Measurements from ENCODE around the gene BNC2.

BNC2 gene

GRCh38 chr9:16709924-16710323 lies 160.5 kb downstream of the BNC2 start:
- H3K4me3 ChIP-seq (ENCODE audit: low read depth in 1 of 2, low read length in 2 of 2): no peak overlapping the region
- peaks cover 5 to 19% of the 10 kb centered on the region in 2 donors for H3K4me1 ChIP-seq (ENCODE audit: control insufficient read depth in 1 of 2, insufficient read depth in 2 of 2, low read length in 2 of 2)
- no peaks in the 10 kb centered on the region for H3K27me3 ChIP-seq (ENCODE audit: low read depth, low read length)
- no peaks in the 10 kb centered on the region for H3K9me3 ChIP-seq (ENCODE audit: control insufficient read depth in 1 of 2, low read length in 2 of 2)
- no peak overlapping the region for H3K27ac ChIP-seq (ENCODE audit: low read length)
- no peaks in the 10 kb centered on the region for H3K36me3 ChIP-seq (ENCODE audit: control insufficient read depth in 1 of 2, insufficient read depth in 2 of 2, low read length in 2 of 2)

DNA sequence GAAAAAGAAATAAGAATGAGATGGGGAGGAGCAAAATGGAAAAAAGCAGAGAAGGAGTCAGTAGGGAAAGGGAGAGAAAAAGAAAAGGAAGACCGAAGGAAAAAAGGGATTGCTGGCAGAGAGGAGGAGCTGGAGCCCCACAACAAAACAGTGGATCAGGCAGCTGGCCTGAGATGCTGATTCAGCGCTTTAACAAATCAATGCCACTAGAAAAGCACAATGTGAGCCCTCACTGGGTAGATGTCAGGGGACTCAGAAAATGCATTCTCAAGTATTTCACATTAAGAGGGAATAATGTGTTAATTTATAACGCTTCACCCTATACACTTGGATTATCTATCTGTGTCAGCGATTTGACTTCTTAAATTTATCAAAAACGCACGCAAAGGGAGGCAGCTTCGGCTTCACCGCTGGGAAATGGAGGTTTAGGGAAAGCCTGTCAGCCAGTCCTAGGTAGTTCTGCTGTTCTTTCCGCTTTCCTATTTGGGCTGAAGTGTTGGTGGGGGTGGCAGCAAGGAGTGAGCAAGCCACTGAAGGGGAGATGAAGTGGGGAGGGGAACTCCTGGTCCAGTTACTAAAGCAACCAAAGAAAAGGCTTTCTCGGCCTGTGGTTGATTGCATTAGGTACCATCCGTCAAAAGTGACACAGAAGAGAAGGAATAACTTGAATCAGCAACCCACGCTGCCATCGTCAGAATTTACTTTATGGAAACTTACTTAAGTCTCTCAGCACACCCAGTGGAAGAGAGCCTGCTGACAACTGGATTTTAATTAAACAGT lies 161.6 kb downstream of the BNC2 start:
- Histone ChIP-seq H3K27ac (ENCODE audit: low read length) (peak overlapping the region; percentile 35), H3K4me1 (ENCODE audit: control insufficient read depth in 1 of 2, insufficient read depth in 2 of 2, low read length in 2 of 2) (peaks cover 5 to 23% of the 10 kb centered on the region in 2 donors), H3K4me3 (ENCODE audit: low read depth in 1 of 2, low read length in 2 of 2) (no peak overlapping the region), H3K27me3 (ENCODE audit: low read depth, low read length) (no peaks in the 10 kb centered on the region), H3K9me3 (ENCODE audit: control insufficient read depth in 1 of 2, low read length in 2 of 2) (no peaks in the 10 kb centered on the region), H3K36me3 (ENCODE audit: control insufficient read depth in 1 of 2, insufficient read depth in 2 of 2, low read length in 2 of 2) (peaks cover 0 to 3% of the 10 kb centered on the region in 2 donors)

DNA sequence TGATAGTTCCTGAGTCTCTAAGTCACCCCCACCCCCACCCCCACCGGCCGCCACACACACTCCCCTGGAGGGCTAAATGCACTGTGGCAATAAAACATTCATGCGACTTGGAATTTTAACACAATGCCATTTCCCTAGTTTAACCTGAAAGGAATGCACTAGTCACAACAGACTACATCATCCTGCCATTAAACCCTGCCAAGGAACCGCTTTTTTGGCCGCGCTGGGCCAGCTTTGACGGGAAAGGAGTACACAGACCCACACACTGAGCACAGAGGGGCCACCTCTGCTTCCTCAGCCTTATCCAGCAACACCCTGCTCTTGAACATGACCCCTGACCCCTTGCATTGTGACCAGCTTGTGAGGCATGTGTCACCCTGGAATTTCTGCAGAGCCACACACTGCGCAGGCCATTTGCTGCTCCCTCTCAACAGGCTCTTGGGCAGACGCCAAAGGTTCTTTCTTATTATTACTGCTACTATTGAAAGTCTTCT lies 165.3 kb downstream of the BNC2 start:
- no peaks in the 10 kb centered on the region for H3K27me3 ChIP-seq (ENCODE audit: low read depth, low read length)
- peaks cover 0 to 3% of the 10 kb centered on the region in 2 donors for H3K36me3 ChIP-seq (ENCODE audit: control insufficient read depth in 1 of 2, insufficient read depth in 2 of 2, low read length in 2 of 2)
- H3K4me3 ChIP-seq (ENCODE audit: low read depth in 1 of 2, low read length in 2 of 2): peak overlapping the region; percentile 37 to 47
- peak overlapping the region; percentile 89 for H3K27ac ChIP-seq (ENCODE audit: low read length)
- H3K4me1 ChIP-seq (ENCODE audit: control insufficient read depth in 1 of 2, insufficient read depth in 2 of 2, low read length in 2 of 2): peaks cover 5 to 34% of the 10 kb centered on the region in 2 donors
- H3K9me3 ChIP-seq (ENCODE audit: control insufficient read depth in 1 of 2, low read length in 2 of 2): no peaks in the 10 kb centered on the region

- no peaks in the 10 kb centered on the region for H3K9me3 ChIP-seq (ENCODE audit: control insufficient read depth in 1 of 2, low read length in 2 of 2)
- peaks cover 5 to 35% of the 10 kb centered on the region in 2 donors for H3K4me1 ChIP-seq (ENCODE audit: control insufficient read depth in 1 of 2, insufficient read depth in 2 of 2, low read length in 2 of 2)
- H3K27ac ChIP-seq (ENCODE audit: low read length): peak overlapping the region; percentile 89
- peak overlapping the region; percentile 37 to 47 for H3K4me3 ChIP-seq (ENCODE audit: low read depth in 1 of 2, low read length in 2 of 2)
- H3K27me3 ChIP-seq (ENCODE audit: low read depth, low read length): no peaks in the 10 kb centered on the region
- peaks cover 0 to 3% of the 10 kb centered on the region in 2 donors for H3K36me3 ChIP-seq (ENCODE audit: control insufficient read depth in 1 of 2, insufficient read depth in 2 of 2, low read length in 2 of 2)
Observed at GRCh38 chr9:16704116-16705110, 166.1 kb downstream of the BNC2 start.

DNA sequence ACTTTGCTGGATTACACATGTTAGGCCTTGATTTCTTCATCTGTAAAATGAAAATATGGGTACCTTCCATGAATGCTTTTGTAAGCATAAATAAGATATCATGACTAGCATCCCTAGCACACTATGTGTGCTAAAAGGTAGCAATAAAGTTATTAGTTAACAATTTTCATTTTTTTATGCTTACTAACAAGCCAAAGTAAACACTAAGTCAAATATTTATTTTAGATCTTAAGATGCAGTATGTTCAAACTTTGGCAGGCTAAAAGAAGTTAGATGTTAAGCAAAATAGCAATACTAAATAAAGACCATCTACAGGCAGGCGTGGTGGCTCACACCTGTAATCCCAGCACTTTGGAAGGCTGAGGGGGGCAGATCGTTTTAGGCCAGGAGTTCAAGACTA lies 169.1 kb downstream of the BNC2 start:
- peaks cover 5 to 36% of the 10 kb centered on the region in 2 donors for H3K4me1 ChIP-seq (ENCODE audit: control insufficient read depth in 1 of 2, insufficient read depth in 2 of 2, low read length in 2 of 2)
- peaks cover 0 to 3% of the 10 kb centered on the region in 2 donors for H3K36me3 ChIP-seq (ENCODE audit: control insufficient read depth in 1 of 2, insufficient read depth in 2 of 2, low read length in 2 of 2)
- H3K9me3 ChIP-seq (ENCODE audit: control insufficient read depth in 1 of 2, low read length in 2 of 2): no peaks in the 10 kb centered on the region
- H3K4me3 ChIP-seq (ENCODE audit: low read depth in 1 of 2, low read length in 2 of 2): no peak overlapping the region
- H3K27ac ChIP-seq (ENCODE audit: low read length): no peak overlapping the region
- no peaks in the 10 kb centered on the region for H3K27me3 ChIP-seq (ENCODE audit: low read depth, low read length)

GRCh38 chr9:16693616-16694015 lies 176.9 kb downstream of the BNC2 start:
- no peaks in the 10 kb centered on the region for H3K36me3 ChIP-seq (ENCODE audit: control insufficient read depth in 1 of 2, insufficient read depth in 2 of 2, low read length in 2 of 2)
- no peaks in the 10 kb centered on the region for H3K9me3 ChIP-seq (ENCODE audit: control insufficient read depth in 1 of 2, low read length in 2 of 2)
- no peak overlapping the region for H3K27ac ChIP-seq (ENCODE audit: low read length)
- no peaks in the 10 kb centered on the region for H3K27me3 ChIP-seq (ENCODE audit: low read depth, low read length)
- H3K4me3 ChIP-seq (ENCODE audit: low read depth in 1 of 2, low read length in 2 of 2): no peak overlapping the region
- H3K4me1 ChIP-seq (ENCODE audit: control insufficient read depth in 1 of 2, insufficient read depth in 2 of 2, low read length in 2 of 2): peaks cover 0 to 13% of the 10 kb centered on the region in 2 donors

DNA sequence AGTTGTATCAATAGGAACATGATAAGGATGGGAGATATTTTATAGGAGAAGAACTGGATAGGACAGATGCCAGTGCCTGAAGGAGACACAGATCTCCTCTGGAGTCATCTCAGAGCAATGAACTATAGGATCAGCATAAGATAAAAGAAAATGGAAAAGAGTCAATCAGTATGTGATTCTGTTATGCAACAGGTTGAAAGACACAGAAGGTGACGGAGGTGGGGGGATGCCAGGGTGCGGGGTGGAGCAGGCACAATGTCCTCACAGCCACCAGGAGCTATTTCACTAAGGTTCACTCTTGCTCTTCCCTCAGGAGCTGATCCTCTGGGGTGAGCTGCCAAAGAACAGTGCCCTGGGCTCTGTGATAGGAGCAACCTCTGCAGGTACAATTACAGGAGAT lies 179.8 kb downstream of the BNC2 start:
- Histone ChIP-seq H3K4me3 (ENCODE audit: low read depth in 1 of 2, low read length in 2 of 2) (no peak overlapping the region), H3K4me1 (ENCODE audit: control insufficient read depth in 1 of 2, insufficient read depth in 2 of 2, low read length in 2 of 2) (peaks cover 0 to 14% of the 10 kb centered on the region in 2 donors), H3K27me3 (ENCODE audit: low read depth, low read length) (no peaks in the 10 kb centered on the region), H3K9me3 (ENCODE audit: control insufficient read depth in 1 of 2, low read length in 2 of 2) (no peaks in the 10 kb centered on the region), H3K36me3 (ENCODE audit: control insufficient read depth in 1 of 2, insufficient read depth in 2 of 2, low read length in 2 of 2) (no peaks in the 10 kb centered on the region), H3K27ac (ENCODE audit: low read length) (no peak overlapping the region)

- H3K27ac ChIP-seq (ENCODE audit: low read length): no peak overlapping the region
- no peak overlapping the region for H3K4me3 ChIP-seq (ENCODE audit: low read depth in 1 of 2, low read length in 2 of 2)
- H3K4me1 ChIP-seq (ENCODE audit: control insufficient read depth in 1 of 2, insufficient read depth in 2 of 2, low read length in 2 of 2): peaks cover 0 to 14% of the 10 kb centered on the region in 2 donors
- H3K9me3 ChIP-seq (ENCODE audit: control insufficient read depth in 1 of 2, low read length in 2 of 2): no peaks in the 10 kb centered on the region
- no peaks in the 10 kb centered on the region for H3K27me3 ChIP-seq (ENCODE audit: low read depth, low read length)
- no peaks in the 10 kb centered on the region for H3K36me3 ChIP-seq (ENCODE audit: control insufficient read depth in 1 of 2, insufficient read depth in 2 of 2, low read length in 2 of 2)
Observed at GRCh38 chr9:16690205-16690604, 180.3 kb downstream of the BNC2 start.

DNA sequence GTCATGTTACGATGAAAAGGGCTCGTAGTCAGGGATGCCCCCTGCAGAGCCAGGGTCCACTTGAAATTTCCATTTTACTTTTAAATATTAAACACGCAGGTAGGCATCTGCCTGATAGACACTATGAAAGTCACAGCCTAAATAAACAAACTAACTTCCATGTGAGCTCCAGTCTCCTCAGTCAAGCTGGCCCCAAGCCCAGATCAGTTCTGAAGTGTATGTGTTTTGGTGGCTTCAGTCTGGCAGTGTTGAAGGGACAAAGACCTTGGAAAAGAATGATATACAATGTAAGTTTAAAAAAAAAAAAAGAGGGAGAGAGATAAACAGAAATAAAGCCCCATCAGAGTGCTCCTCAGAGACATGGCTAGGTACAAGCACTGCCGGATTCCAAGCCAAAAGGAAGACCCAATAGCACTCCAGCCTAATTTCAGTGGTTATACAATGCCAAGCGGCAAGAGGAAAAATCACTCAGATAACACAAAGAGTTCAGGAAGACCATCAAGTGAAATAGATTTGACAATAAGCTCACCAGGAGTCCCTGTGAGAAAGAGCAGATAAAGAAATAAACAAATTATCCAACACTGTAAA lies 181.0 kb downstream of the BNC2 start:
- no peaks in the 10 kb centered on the region for H3K36me3 ChIP-seq (ENCODE audit: control insufficient read depth in 1 of 2, insufficient read depth in 2 of 2, low read length in 2 of 2)
- no peak overlapping the region for H3K27ac ChIP-seq (ENCODE audit: low read length)
- no peaks in the 10 kb centered on the region for H3K9me3 ChIP-seq (ENCODE audit: control insufficient read depth in 1 of 2, low read length in 2 of 2)
- H3K4me1 ChIP-seq (ENCODE audit: control insufficient read depth in 1 of 2, insufficient read depth in 2 of 2, low read length in 2 of 2): peaks cover 0 to 14% of the 10 kb centered on the region in 2 donors
- H3K4me3 ChIP-seq (ENCODE audit: low read depth in 1 of 2, low read length in 2 of 2): no peak overlapping the region
- no peaks in the 10 kb centered on the region for H3K27me3 ChIP-seq (ENCODE audit: low read depth, low read length)

- peaks cover 0 to 14% of the 10 kb centered on the region in 2 donors for H3K4me1 ChIP-seq (ENCODE audit: control insufficient read depth in 1 of 2, insufficient read depth in 2 of 2, low read length in 2 of 2)
- no peaks in the 10 kb centered on the region for H3K36me3 ChIP-seq (ENCODE audit: control insufficient read depth in 1 of 2, insufficient read depth in 2 of 2, low read length in 2 of 2)
- H3K9me3 ChIP-seq (ENCODE audit: control insufficient read depth in 1 of 2, low read length in 2 of 2): no peaks in the 10 kb centered on the region
- H3K27me3 ChIP-seq (ENCODE audit: low read depth, low read length): no peaks in the 10 kb centered on the region
- H3K27ac ChIP-seq (ENCODE audit: low read length): no peak overlapping the region
- H3K4me3 ChIP-seq (ENCODE audit: low read depth in 1 of 2, low read length in 2 of 2): no peak overlapping the region
Observed at GRCh38 chr9:16688814-16689213, 181.7 kb downstream of the BNC2 start.
